HTR-8/SVneo (cell line): Measurements from ENCODE around the gene LGALS12.
"Not testable (repeated sequence)": the region's sequence is repeated elsewhere in the genome, so short reads cannot be mapped to it uniquely, and the experiment has no call there.

ENCODE experiments used
- DNase-seq: peaks from one replicate; pipeline ENCODE4 v3.0.0; 2011; ENCODE audit warnings: low spot score, mixed read lengths; ENCODE audit not compliant: insufficient read length
- FAIRE-seq: peaks from 2 replicates; lab custom pipeline; 2011; peaks lifted over from hg19 to GRCh38; lab: Jason Lieb, UNC

Gene LGALS12

GRCh38 chr11:63531074-63531792 is 25.3 kb downstream of the LGALS12 start:
- DNase-seq, result peak; percentile 31
- FAIRE-seq, result not testable (repeated sequence)

GRCh38 chr11:63532117-63532516 is 26.2 kb downstream of the LGALS12 start:
- DNase-seq (no peak), FAIRE-seq (no peak)

- FAIRE-seq (no peak), DNase-seq (no peak)
These were observed 27.1 kb downstream of the LGALS12 start for GRCh38 chr11:63532799-63533475.

GRCh38 chr11:63534076-63534475 is 28.2 kb downstream of the LGALS12 start:
- FAIRE-seq, result no peak

GRCh38 chr11:63534895-63535461 is 29.1 kb downstream of the LGALS12 start:
- DNase-seq, result no peak
- no peak for FAIRE-seq

More at GRCh38 chr11:63534076-63534475, 28.2 kb downstream of the LGALS12 start:
- no peak for DNase-seq

- DNase-seq, result no peak
- no peak for FAIRE-seq
These were observed 29.9 kb downstream of the LGALS12 start for GRCh38 chr11:63535734-63536133.

- peak; percentile 36 for DNase-seq
- no peak for FAIRE-seq
These were observed 30.9 kb downstream of the LGALS12 start, which contains the start of gene PLAAT4 for GRCh38 chr11:63536669-63537292. PLAAT4 (plus strand) TSS chr11:63536808; CDS start chr11:63536869, 61 bp downstream.

- FAIRE-seq, result no peak
- DNase-seq, result no peak
These were observed 31.6 kb downstream of the LGALS12 start for GRCh38 chr11:63537293-63538101.

- not testable (repeated sequence) for DNase-seq, FAIRE-seq
These were observed 36.6 kb downstream of the LGALS12 start for GRCh38 chr11:63542506-63542905.

GRCh38 chr11:63543711-63544110 is 37.8 kb downstream of the LGALS12 start:
- DNase-seq, result no peak
- no peak for FAIRE-seq

GRCh38 chr11:63547061-63547460 is 41.2 kb downstream of the LGALS12 start:
- FAIRE-seq (no peak), DNase-seq (no peak)

GRCh38 chr11:63548178-63548577 is 42.3 kb downstream of the LGALS12 start:
- DNase-seq (no peak), FAIRE-seq (no peak)

GRCh38 chr11:63549411-63549810 is 43.5 kb downstream of the LGALS12 start:
- FAIRE-seq (no peak), DNase-seq (no peak)

- not testable (repeated sequence) for DNase-seq, FAIRE-seq
These were observed 44.3 kb downstream of the LGALS12 start for GRCh38 chr11:63550156-63550700.

- no peak for FAIRE-seq
- no peak for DNase-seq
These were observed 45.4 kb downstream of the LGALS12 start for GRCh38 chr11:63551091-63551888.

GRCh38 chr11:63551889-63552266 is 46.0 kb downstream of the LGALS12 start:
- FAIRE-seq, result no peak
- DNase-seq, result no peak

- FAIRE-seq (no peak), DNase-seq (no peak)
These were observed 47.0 kb downstream of the LGALS12 start for GRCh38 chr11:63552921-63553320.

- FAIRE-seq (no peak), DNase-seq (no peak)
These were observed 47.9 kb downstream of the LGALS12 start for GRCh38 chr11:63553759-63554158.

GRCh38 chr11:63554877-63555223 is 49.0 kb downstream of the LGALS12 start:
- FAIRE-seq (no peak), DNase-seq (no peak)
